Measurements from ENCODE around the gene MYO7B. TPM values are rescaled to one million over a fixed set of nuclear protein-coding genes. Genes with fewer than 3 reads are reported as not detected.

The MYO7B gene
- polyA plus RNA-seq, 4 donors, result 17.7 to 24.7 (median 19.4) TPM

DNA sequence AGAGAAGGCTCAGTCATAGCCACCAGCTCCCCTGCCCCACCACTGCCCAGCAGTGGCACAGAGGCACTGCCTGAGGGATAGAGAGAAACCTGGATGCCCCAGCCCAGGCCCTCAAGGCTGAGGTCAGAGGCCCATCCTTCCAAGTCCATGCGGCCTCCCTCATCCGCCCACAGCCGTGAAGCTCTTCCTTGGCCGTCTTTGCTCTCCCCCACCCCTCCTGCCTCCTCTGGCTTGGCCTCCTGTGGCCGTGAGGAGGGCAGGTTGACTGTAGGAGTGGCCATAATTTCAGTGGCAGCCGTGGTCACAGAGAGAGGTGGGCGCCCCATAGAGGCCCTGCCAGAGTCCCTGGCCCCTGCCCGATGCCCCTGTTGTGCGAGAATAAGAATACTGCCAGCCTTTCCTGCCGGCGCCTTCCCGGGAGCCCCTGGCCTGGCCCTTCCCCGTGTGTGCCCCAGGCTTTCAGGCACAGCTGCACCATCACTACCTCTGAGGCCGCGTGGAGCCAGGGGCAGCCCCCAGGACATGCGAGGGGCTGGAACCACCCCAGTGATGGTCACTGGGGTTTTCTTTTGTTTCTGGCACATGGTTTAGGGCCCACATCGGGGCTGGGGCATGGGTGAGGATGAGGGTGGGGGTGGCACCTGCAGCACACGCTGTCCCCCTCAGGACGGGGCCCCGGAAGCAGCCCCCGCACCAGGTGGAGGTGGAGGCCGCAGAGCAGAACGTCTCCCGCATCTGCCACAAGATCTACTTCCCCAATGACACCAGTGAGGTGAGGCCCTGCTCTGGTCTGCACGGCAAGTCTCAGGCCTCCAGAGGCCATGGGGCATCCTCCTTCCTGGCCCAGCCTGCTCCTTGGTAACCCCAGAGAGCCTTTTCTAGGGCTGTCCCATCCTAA, 97.4 kb downstream of the MYO7B start:
- no peak for DNase-seq (ENCODE audit: low read depth in 4 of 4, low spot score in 3 of 4)

DNA sequence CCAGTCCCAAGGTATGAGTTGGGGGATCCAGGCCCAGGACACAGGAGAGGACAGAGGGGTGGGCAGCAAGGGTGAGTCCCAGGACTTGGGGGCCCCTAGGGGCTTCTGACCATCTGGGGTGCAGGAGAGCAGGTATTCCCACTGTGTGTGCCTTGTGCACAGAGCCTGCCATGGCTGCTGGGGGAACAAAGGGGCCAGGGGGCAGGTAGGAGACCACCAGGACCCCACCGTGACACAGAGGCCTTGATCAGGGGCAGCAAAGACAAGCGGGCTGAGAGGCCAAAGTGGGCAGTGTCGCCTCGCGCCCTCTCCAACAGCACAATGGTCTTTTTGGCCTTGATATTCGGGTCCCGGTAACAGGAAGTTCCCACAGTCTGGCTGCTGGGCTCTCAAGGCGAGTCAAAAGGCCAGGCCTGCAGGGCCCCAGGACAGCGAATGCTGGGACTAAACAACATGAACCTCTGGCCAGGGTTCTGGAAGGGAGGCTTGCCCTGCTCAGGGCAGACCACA, 98.1 kb downstream of the MYO7B start:
- DNase-seq (ENCODE audit: low read depth in 4 of 4, low spot score in 3 of 4), result no peak

DNA sequence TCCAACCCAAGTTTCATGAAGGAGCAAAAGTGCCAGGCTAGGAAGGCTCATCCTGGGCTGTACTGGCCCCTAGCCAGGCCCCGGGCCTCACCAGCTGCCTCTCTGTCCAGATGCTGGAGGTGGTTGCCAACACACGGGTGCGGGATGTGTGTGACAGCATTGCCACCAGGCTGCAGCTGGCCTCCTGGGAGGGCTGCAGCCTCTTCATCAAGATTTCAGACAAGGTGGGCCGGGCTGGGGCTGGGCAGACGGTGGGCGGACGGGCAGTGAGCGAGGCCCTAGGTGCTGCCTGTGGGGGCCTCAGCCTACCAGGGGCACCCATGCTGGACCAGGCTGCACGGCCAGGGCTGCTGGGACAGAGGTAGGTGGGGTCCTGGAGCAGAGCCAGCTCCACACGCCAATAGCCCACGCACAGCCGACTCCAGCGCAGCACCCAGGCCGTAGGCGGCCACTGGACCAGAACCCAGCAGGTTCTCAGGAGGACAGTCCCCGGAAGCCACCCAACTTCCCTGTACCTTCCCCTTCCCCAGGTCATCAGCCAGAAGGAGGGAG, 98.7 kb downstream of the MYO7B start:
- DNase-seq (ENCODE audit: low read depth in 4 of 4, low spot score in 3 of 4), result no peak

DNA sequence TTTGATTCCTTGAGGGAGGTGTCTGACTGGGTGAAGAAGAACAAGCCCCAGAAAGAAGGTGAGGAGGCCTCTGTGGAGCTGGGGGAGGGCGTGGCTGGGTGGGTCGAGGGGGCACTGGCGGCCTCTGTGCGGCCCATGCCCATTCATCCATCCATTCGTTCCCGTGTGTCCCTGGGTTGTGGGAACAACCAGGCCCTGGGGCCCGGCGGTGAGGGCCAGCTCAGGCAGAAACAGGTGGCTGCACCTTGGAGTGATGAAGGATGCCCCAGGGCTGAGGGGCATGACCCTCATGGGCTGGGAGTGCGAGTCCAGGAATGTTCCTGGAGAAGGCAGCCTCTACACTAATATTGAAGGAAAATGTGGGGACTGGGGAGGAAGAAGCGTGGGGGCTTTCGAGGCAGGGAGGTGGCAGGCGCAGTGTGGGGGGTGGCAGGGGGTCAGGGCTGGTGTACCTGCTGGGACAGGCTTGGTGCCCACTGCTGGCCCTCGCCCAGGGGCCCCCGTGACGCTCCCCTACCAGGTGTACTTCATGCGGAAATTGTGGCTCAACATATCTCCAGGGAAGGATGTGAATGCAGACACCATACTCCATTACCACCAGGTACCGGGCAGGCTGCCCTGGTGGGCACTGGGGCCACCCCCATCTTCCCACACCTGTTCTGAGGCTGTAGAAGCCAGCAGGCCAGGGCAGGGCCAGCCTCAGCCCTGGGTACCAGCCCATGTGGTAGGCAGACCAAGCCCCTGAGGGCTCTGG, 99.3 kb downstream of the MYO7B start:
- DNase-seq (ENCODE audit: low read depth in 4 of 4, low spot score in 3 of 4), result no peak

DNA sequence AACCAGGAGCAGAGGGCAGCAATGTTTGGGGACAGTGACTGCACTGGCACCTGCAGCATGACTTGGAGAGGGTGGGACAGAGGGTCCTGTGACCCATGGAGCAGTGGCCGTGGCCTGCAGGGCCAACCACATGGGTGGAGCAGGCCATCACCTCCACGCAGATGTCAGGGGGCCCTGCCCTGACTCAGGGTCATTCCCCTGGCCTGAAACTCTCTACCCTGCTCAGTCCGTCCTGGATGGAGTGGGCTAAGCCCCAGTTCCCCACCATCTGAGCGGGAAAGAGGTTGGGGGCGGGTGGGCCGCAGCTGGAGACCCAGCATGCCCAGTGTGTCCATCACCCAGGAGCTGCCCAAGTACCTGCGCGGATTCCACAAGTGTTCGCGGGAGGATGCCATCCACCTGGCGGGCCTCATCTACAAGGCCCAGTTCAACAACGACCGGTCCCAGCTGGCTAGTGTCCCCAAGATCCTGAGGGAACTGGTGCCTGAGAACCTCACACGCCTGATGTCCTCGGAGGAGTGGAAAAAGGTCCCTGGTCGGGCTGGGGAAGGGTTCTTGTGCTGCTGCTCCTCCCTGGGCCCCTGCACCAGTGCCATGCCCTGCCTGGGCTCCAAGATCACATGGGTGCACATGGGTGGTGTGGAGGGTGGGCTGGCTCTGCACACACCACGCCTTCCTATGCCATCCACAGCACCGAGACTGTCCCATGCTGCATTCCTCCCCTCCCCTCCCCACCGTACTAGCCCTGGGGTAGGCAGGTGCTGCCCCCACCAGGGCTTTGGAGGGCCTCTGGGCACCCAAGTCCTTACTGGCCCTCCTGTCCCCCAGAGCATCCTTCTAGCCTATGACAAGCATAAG, 100.1 kb downstream of the MYO7B start:
- DNase-seq (ENCODE audit: low read depth in 4 of 4, low spot score in 3 of 4), result no peak

DNA sequence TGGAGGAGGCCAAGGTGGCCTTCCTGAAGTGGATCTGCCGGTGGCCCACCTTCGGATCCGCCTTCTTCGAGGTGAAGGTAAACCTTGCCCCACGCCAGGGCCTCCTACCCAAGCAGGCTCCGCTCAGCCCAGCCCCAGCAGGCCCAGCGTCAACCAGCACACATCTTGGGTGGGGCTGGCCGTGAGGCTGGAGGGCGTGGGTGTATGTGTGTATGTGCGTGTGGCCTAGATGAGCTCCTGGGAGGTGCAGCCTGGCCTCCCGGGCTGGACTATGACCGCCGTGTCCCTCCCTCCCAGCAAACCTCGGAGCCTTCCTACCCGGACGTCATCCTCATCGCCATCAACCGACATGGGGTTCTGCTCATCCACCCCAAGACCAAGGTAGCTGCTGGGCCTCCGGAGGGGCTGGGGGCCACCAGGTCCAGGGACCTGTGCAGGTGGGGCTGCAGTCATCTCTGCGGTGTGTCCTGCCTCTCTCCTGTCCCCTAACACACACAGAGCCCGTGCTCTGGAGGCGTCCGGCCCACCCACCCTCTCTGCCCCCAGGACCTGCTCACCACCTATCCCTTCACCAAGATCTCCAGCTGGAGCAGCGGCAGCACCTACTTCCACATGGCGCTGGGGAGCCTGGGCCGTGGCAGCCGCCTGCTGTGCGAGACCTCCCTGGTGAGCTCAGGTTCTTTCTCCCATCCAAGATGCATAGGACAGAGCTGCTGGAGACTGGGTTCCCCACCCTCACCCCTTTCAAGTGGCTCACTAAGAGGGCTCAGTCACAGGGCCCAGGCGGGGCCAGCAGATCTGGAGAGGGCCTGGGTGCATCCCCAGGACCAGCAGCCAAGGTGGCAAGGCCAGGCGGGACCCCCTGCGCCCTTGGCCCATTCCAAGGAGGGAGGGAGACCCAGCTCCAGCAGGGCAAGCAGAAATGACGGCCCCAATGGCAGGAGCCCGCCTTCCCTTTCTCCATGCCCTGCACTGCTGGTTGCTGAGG, 101.1 kb downstream of the MYO7B start:
- DNase-seq (ENCODE audit: low read depth in 4 of 4, low spot score in 3 of 4), result no peak

DNA sequence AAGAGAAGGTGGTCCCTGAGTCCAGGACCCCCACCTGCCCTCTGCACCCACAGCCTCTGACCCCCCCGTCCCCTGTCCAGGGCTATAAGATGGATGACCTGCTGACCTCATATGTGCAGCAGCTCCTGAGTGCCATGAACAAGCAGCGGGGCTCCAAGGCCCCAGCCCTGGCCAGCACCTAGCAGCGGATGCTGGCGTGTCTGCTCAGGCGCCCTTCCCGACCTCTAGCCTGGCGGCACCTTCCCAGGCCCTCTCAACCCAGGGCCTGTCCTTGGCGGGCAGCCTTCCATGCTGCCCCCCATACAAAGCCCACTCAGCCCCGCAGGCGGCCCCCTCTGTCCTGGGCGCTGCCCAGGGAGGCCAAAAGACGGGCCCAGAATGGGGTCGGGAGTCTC, 101.8 kb downstream of the MYO7B start:
- no peak for DNase-seq (ENCODE audit: low read depth in 4 of 4, low spot score in 3 of 4)

DNA sequence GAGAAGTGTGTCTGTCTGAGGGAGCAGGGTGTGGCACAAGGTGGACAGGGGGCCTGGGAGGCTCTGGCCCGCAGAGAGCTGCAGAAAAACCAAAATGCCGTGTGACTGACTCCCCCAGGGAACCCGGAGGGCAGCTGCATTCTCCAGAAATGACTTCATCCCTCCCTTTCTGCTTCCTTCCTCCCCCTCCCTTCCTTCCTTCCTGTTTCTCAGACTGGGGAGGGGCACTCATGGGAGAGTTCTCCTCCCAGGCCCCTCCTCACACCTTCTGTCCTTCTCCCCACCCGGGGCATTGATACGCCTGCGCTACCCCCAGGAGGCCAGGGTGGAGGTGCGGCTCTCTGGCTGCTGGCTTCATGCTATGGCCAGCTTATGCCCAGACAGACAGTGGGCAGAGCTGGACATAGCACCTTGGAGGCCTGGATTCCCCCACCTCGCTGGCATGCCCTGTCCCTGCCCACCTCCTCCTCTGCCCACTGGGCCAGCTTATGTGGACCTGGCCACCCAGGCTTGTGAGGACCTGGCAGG, 102.3 kb downstream of the MYO7B start:
- peak in 3 of 4 donors; percentile 51 to 64 (median 54) for DNase-seq (ENCODE audit: low read depth in 4 of 4, low spot score in 3 of 4)

DNA sequence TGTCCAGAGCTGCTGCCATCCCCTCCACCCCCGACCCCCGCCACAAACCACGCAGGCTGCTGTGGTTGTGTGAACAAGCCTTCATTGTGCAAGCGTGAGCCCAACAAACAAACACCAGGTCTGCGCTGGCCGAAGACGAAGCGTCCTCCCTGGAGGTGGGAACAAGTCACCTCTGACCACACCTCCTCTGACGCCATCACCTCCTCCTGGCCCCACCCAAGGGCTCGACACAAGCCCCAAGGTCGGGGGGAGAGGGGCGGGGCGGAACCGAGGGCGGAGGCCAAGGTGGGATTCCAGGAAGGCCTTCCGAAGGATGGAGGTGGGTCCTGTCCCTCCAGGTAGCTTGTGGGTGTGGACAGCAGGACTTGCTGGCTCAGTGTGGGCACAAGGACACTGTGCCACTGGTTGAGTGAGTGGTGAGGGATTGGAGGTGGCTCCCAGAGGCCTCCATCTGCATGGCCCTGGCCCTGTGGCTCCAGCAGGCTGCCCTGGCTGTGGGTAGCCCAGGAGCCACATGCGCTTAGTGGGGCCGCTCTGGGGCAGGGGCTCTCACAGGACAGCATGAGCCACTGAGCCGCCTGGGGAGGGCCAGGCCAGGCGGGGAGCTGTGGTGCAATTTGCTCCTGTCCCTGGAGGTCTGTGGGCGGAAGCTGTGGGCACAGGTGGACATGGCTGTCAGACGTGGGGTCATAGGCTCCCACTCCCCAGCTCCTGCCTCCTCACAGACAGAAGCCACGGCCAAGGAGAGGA, 103.1 kb downstream of the MYO7B start:
- no peak for DNase-seq (ENCODE audit: low read depth in 4 of 4, low spot score in 3 of 4)

DNA sequence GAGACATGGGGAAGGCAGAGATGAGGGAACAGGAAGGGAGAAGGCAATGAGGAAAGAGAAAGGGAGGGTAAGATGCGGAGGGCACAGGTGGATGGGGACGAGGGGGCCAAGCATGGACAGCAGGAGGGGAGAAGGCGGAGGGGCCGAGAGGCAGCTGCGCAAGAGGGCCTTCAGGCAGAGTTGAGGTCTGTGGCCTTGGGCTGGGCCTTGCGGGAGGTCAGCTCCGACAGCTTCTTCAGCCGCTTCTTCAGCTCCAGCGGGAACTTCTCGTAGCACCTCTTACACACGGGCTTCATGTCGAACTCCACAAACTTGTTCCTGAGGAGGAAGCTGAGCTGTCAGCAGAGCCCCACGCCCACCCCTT, 103.6 kb downstream of the MYO7B start:
- no peak for DNase-seq (ENCODE audit: low read depth in 4 of 4, low spot score in 3 of 4)

DNA sequence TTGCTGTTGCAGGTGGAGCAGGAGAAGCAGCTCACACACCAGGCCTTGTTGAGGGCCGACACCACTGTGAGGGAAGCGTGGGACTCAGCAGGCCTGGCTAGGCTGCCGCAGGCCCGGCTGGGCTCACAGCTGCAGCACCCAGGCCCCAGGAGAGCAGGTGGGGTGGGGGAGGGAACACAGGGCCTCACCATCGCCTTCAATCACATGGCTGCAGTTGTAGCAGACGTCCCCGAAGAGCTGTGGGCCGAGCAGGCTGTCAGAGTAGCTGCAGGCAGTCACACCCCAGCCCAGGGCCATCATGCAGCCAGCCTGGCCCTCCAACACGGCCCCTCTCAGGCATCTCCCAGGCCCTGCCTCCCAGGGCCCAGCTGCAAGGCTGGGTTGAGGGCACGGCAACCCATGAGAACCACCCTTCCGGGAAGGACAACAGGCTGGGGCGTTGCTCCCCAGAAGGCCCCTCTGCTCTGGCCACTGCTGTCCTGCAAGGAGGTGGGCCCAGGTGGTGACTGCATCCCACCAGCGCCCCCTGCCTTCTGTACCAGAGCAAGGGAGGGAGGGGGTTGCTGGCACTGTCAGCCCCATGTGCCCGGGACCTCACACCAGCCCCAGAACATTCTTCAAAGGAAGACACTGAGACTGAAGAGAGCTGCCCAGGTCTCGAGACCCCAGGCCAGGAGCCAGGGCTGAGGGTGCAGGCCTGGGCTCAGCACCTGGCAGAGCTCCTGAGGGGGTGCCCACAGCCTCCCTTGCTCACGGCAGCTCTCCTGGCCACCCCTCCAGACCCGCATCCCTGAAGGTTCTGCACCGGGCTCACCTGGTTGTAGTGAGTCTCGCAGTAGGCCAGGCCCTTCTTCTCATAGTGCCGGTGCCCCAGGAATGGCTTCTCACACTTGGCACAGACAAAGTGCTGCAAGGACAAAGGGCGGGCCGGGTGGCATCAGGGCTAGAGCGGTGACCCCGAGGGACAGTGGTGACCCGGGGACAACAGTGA, 104.9 kb downstream of the MYO7B start:
- no peak for DNase-seq (ENCODE audit: low read depth in 4 of 4, low spot score in 3 of 4)

DNA sequence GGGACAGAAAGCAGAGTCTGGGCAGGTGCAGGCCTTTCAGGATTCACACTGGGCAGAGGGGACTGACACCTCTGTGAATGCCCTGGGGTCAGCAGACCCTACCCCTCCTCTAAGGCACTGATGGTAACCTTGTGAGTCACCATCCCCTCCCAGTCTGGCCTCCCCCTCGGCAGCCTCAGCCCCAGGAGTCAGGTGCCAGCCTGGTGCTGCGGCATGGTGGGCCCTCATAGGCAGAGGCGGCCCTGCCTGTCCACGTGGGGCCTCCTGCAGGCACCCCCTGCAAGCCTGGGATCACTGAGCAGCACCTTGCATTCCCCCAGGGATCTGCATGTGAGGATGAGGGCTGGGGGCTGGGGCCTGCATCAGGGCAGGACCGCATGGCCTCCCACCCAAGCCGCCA, 105.7 kb downstream of the MYO7B start:
- no peak for DNase-seq (ENCODE audit: low read depth in 4 of 4, low spot score in 3 of 4)

DNA sequence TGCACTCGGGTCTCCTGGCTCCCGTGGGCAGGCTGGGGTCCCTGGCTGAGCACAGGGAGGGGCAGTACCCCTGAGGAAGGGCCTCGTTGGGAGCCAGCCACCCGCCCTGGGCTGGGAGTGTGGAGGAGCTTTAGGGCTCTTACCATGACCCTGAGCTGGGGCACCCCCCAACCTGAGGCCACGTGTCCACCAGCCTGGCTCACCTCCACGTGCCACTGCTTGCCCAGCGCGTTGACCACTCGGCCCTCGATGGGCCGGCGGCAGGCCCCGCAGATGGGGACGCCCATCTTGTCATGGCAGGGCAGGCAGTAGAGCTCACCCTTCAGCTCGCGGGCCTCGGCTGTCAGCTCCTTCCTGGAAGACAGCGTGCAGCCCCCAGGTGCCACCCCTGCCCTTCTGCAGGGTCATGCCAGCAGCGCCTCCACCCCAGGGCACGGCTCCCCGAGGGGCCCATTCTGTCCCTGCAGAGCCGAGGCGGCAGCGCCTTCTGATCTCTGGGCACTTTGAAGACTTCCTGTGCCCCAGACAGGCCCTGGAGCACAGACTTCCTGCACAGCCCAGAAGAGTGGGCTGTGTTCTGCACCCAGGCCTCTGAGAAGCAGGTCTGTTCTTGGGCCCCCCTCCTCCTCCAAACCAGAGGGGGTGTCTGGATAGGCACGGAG, 106.5 kb downstream of the MYO7B start:
- DNase-seq (ENCODE audit: low read depth in 4 of 4, low spot score in 3 of 4), result no peak

DNA sequence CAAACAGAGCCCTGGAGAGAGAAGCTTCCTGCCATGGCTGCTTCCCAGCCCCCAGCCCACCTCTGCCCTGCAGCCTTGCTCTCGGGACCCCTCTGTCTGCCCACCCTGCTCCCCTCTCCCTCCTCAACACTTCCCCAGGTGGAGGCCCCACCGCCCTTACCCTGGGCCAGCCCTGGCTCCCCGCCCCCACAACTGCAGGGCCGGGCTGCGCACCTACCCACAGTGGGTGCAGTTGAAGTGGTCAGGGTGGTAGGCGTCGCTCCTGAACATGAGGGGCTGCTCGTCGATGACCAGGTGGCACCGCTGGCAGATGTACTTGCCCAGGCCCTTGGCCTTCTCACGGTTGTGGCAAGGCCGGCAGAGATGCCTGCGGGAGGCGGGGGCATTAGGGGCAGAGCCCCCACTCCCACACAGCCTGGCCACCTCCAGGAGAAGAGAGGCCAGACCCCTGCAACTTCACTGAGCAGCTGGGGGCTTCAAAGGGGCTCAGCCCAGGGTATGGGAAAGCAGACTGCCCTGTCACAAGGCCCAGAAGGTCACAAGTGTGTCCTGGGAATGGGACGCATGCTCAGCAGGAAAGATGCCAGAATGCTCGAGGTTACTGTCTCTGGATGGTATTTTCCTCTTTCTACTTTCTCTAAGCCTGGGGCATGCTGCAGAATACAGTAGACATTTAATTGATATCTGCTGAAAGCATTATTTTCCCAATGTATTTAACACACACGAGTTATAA, 107.4 kb downstream of the MYO7B start:
- no peak for DNase-seq (ENCODE audit: low read depth in 4 of 4, low spot score in 3 of 4)

DNA sequence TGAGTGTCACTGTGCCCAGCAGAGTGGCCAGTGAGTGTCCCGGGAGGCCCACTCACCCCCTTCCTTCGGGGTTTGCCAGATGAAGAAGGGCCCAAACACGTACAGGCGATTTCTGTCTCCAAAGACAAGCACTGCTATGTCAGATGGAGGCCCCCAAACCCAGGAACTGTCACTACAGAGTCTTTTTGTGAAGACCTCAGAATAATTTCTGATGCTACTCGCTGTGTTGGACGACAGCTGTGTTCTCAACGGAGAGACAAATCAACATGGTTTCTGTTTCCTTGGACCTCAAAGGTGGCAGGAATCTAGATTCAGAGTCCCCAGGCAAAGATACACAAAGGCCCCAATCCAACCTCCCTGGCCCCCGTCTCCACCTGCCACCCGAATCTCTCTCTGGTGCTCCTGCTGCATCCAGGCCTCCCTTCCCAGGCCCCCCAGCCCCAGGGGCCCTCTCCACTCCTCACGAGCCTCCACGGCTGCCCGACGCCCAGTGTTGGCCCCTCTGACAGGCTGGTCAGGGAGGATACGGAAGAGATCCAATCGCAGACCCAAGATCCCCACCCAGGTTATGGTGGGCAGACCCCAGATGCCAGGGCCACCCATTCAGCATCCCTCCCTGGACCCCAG, 108.1 kb downstream of the MYO7B start:
- no peak for DNase-seq (ENCODE audit: low read depth in 4 of 4, low spot score in 3 of 4)

Measured in right renal pelvis (tissue), 4 donors.